A549 (cell line): ENCODE measurements around the gene PRDM1. TPM values are rescaled to one million over a fixed set of nuclear protein-coding genes. Genes with fewer than 3 reads are reported as not detected.
"Not testable (repeated sequence)": the region's sequence is repeated elsewhere in the genome, so short reads cannot be mapped to it uniquely, and the experiment has no call there.

Experiments
- ATAC-seq, 2 experiments: fragments of 200-7000 bp in 1 of 2; fragments of >200 bp in 1 of 2; cut with Nextera tagmentation in 1 of 2; cut with Tn5 transposase in 1 of 2; 3 replicates each; pipeline versions ENCODE4 v1.8.0 to v1.9.1; 2018 to 2020; ENCODE audit warnings: mild to moderate bottlenecking in 1 of 2, moderate library complexity in 1 of 2
- CTCF ChIA-PET: fragments of 300-600 bp; sonication (Branson Sonifier 250); formaldehyde crosslinking; extraction: SDS; loops from one replicate; lab custom pipeline; 2021; ENCODE audit warnings: antibody characterized with exemption, inconsistent platforms; lab: Yijun Ruan, JAX
- POLR2A ChIA-PET: fragments of 350-600 bp; formaldehyde crosslinking; extraction: SDS; loops from one replicate; lab custom pipeline; 2021; ENCODE audit warnings: antibody characterized with exemption, inconsistent platforms; lab: Yijun Ruan, JAX
- DNase-seq, 2 experiments: peaks; one replicate each; pipeline versions ENCODE4 v3.0.0 to v3.0.0-alpha.2; 2011 to 2016; ENCODE audit warnings: low read depth in 1 of 2, low spot score in 1 of 2
- FAIRE-seq: peaks from 2 replicates; lab custom pipeline; 2011; peaks lifted over from hg19 to GRCh38; lab: Jason Lieb, UNC
- H3K27ac ChIP-seq, 2 experiments: fragments of >200 bp; sonication (Bioruptor Twin); formaldehyde crosslinking; 3 replicates each; pipeline ENCODE4 v1.5.1; 2016 to 2017
- H3K4me1 ChIP-seq: fragments of >200 bp; sonication (Bioruptor Twin); formaldehyde crosslinking; 3 replicates; pipeline ENCODE4 v1.6.1; 2016
- H3K4me2 ChIP-seq: fragments of >200 bp; sonication (Bioruptor Twin); formaldehyde crosslinking; 3 replicates; pipeline ENCODE4 v1.6.1; 2016
- H3K4me3 ChIP-seq: fragments of >200 bp; sonication (Bioruptor Twin); formaldehyde crosslinking; 3 replicates; pipeline ENCODE4 v1.5.1; 2016
- H3K9me3 ChIP-seq: fragments of >200 bp; sonication (Bioruptor Twin); formaldehyde crosslinking; 3 replicates; pipeline ENCODE4 v1.6.1; 2016
- BHLHE40 ChIP-seq: IDR thresholded peaks from 2 replicates; pipeline ENCODE4 v1.6.1; 2012; ENCODE audit warnings: low read depth, low read length, inconsistent platforms
- CHD2 ChIP-seq: fragments of 150-350 bp; IDR thresholded peaks from 2 replicates; pipeline ENCODE4 v1.6.1; 2014; ENCODE audit warnings: low read length; ENCODE audit not compliant: partially characterized antibody
- EP300 ChIP-seq, 2 experiments: fragments of >200 bp; sonication (Bioruptor Twin); formaldehyde crosslinking; IDR thresholded peaks; 2 replicates in 1 of 2; 3 replicates in 1 of 2; pipeline ENCODE4 v1.6.1; 2016 to 2017
- FOXS1 ChIP-seq: fragments of 250-450 bp; sonication (Bioruptor Pico); IDR thresholded peaks from 2 replicates; pipeline ENCODE4 v1.5.0; 2020; ENCODE audit warnings: mild to moderate bottlenecking, moderate library complexity
- GATA3 ChIP-seq: IDR thresholded peaks from 2 replicates; pipeline ENCODE4 v1.6.1; 2012; ENCODE audit warnings: borderline replicate concordance
- HDAC2 ChIP-seq: fragments of 200-600 bp; sonication (generic); IDR thresholded peaks from 2 replicates; pipeline ENCODE4 v1.6.1; 2016
- HEYL ChIP-seq: fragments of 250-450 bp; sonication (Bioruptor Pico); IDR thresholded peaks from 2 replicates; pipeline ENCODE4 v1.8.0; 2021; ENCODE audit warnings: mild to moderate bottlenecking, moderate library complexity
- HOXB13 ChIP-seq: fragments of 250-450 bp; sonication (Bioruptor Pico); IDR thresholded peaks from 2 replicates; pipeline ENCODE4 v1.5.0; 2020; ENCODE audit warnings: low read depth, mild to moderate bottlenecking, moderate library complexity
- HOXB5 ChIP-seq: fragments of 250-450 bp; sonication (Bioruptor Pico); IDR thresholded peaks from 2 replicates; pipeline ENCODE4 v1.5.0; 2020; ENCODE audit warnings: mild to moderate bottlenecking, moderate library complexity
- JUNB ChIP-seq: fragments of >200 bp; sonication (Bioruptor Twin); formaldehyde crosslinking; IDR thresholded peaks from 2 replicates; pipeline ENCODE4 v1.6.1; 2016
- MAFK ChIP-seq: fragments of 450-650 bp; IDR thresholded peaks from 2 replicates; pipeline ENCODE4 v1.6.1; 2014; ENCODE audit not compliant: partially characterized antibody
- MAZ ChIP-seq: fragments of 150-350 bp; IDR thresholded peaks from 2 replicates; pipeline ENCODE4 v1.6.1; 2014; ENCODE audit warnings: antibody characterized with exemption, low read depth, low read length, borderline replicate concordance
- MYC ChIP-seq: IDR thresholded peaks from 2 replicates; pipeline ENCODE4 v1.6.1; 2012; ENCODE audit warnings: mild to moderate bottlenecking, inconsistent platforms, low read length, improper control_type of control experiment, borderline replicate concordance
- NFE2L2 ChIP-seq: fragments of 150-350 bp; conservative IDR thresholded peaks from 2 replicates; pipeline ENCODE4 v1.6.1; 2014; ENCODE audit warnings: low read length
- NR3C1 ChIP-seq: fragments of >200 bp; sonication (Bioruptor Twin); formaldehyde crosslinking; IDR thresholded peaks from 3 replicates; pipeline ENCODE4 v1.6.1; 2017
- POLR2A ChIP-seq: IDR thresholded peaks from 2 replicates; pipeline ENCODE4 v1.6.1; 2012; ENCODE audit warnings: mild to moderate bottlenecking, low read length
- POLR2AphosphoS2 ChIP-seq: conservative IDR thresholded peaks from 2 replicates; pipeline ENCODE4 v1.6.1; 2012; ENCODE audit warnings: low read length, improper control_type of control experiment, inconsistent platforms
- RAD21 ChIP-seq, 2 experiments: fragments of >200 bp in 1 of 2; sonication (Bioruptor Twin) in 1 of 2; formaldehyde crosslinking in 1 of 2; IDR thresholded peaks in 1 of 2; conservative IDR thresholded peaks in 1 of 2; 2 replicates in 1 of 2; 3 replicates in 1 of 2; pipeline ENCODE4 v1.6.1; 2012 to 2018; ENCODE audit warnings: inconsistent platforms in 1 of 2
- RNF2 ChIP-seq: fragments of 200-600 bp; sonication (generic); IDR thresholded peaks from 2 replicates; pipeline ENCODE4 v1.6.1; 2016; ENCODE audit warnings: low read depth, mild to moderate bottlenecking, antibody characterized with exemption, moderate library complexity, borderline replicate concordance
- SMC3 ChIP-seq: fragments of >200 bp; sonication (Bioruptor Twin); formaldehyde crosslinking; IDR thresholded peaks from 3 replicates; pipeline ENCODE4 v1.6.1; 2018; ENCODE audit warnings: inconsistent platforms
- SREBF2 ChIP-seq: fragments of 450-650 bp; IDR thresholded peaks from 2 replicates; pipeline ENCODE4 v1.6.1; 2014; ENCODE audit warnings: mild to moderate bottlenecking, moderate library complexity
- TP53 ChIP-seq: fragments of 250-450 bp; sonication (Bioruptor Pico); IDR thresholded peaks from 2 replicates; pipeline ENCODE4 v1.5.0; 2021; ENCODE audit warnings: mild to moderate bottlenecking, moderate library complexity
- ZC3H11A ChIP-seq: fragments of 450-650 bp; IDR thresholded peaks from 2 replicates; pipeline ENCODE4 v1.6.1; 2014; ENCODE audit warnings: antibody characterized with exemption, mild to moderate bottlenecking
- ZNF302 ChIP-seq: fragments of 250-450 bp; sonication (Bioruptor Pico); IDR thresholded peaks from 2 replicates; pipeline ENCODE4 v1.9.0; 2021; ENCODE audit warnings: inconsistent platforms, mild to moderate bottlenecking, moderate library complexity
- ZSCAN20 ChIP-seq: fragments of 250-450 bp; sonication (Bioruptor Pico); IDR thresholded peaks from 2 replicates; pipeline ENCODE4 v1.8.0; 2022; ENCODE audit warnings: mild to moderate bottlenecking, moderate library complexity
- WGBS: methylation state at CpG from one replicate; pipeline ENCODE4 v1.1.6; 2017; ENCODE audit errors: missing lambda C conversion rate; 5-methylcytosine and 5-hydroxymethylcytosine counted together
- polyA plus RNA-seq, 4 experiments: library from polyadenylated mRNA; depleted of rRNA in 3 of 4; stranded (reverse); fragments of >200 nt; fragmentation: RNase III in 1 of 4; extraction: RNeasy Plus Mini Kit Qiagen cat#74134 plus additional on column Dnase treatment in 1 of 4; gene quantifications; 2 replicates in 3 of 4; 3 replicates in 1 of 4; pipeline ENCODE4 v1.2.3, GENCODE V29; 2011 to 2017
- TF ChIP-seq, protein P1 (sequence below): fragments of >200 bp; sonication (Bioruptor Twin); formaldehyde crosslinking; IDR thresholded peaks from 2 replicates; pipeline ENCODE4 v1.6.1; 2016
- TF ChIP-seq, protein P2 (sequence below): IDR thresholded peaks from 2 replicates; pipeline ENCODE4 v1.6.1; 2012
- TF ChIP-seq, protein P3 (sequence below): fragments of 250-450 bp; sonication (Bioruptor Pico); IDR thresholded peaks from 2 replicates; pipeline ENCODE4 v1.5.0; 2021; ENCODE audit warnings: mild to moderate bottlenecking, moderate library complexity, borderline replicate concordance
- TF ChIP-seq, protein P4 (sequence below): fragments of 450-650 bp; IDR thresholded peaks from 2 replicates; pipeline ENCODE4 v1.6.1; 2014; ENCODE audit warnings: antibody characterized with exemption

The PRDM1 gene
- polyA plus RNA-seq, 2 of the 4 experiments (the other 2 are of a cell fraction), result 2.6 to 11.2 TPM

DNA sequence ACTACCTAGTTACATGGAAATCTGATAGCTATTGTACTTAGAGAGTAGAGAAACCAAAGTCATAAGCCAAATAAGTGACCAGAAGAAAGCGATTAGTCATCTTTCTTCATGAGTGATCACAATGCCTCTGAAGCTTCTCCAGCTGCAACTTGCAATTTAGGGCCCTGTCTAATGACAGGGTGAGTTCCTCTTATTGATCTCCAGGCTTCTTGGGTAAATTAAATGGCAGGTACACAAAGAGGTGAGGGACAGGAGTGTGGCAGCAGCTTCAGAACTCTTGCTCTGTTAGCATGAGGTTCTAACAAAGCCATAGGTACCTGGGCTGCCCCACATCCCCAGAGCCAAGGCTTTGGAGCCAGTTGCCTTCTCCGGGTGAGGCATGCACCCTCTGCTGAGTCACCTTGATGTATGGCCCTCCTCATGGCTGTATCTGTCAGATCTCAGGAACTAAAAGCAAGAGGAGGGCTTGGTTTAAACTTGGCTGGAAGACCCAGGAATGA, 60.8 kb downstream of the PRDM1 start:
- POLR2A ChIA-PET, result no interaction called here
- H3K4me2 ChIP-seq, result no peak overlapping the region
- H3K4me1 ChIP-seq, result peaks cover 5% of the 10 kb centered on the region; the same call in 1 of the 3 replicates
- no peak overlapping the region for H3K4me3 ChIP-seq
- FAIRE-seq (no peak), ATAC-seq (no peak), DNase-seq (no peak)
- CTCF ChIA-PET, result interaction anchor here (1.0 to 1.1 kb wide), 2 partner anchors 10 to 13 kb away, joined by 3 read pairs; no protein-coding TSS in a partner anchor
- no peak for TF ChIP-seq HOXB5 (CRISPR knock-in tag)
- no peak for TF ChIP-seq NR3C1
- TF ChIP-seq RAD21 (conservative IDR thresholded peaks at IDR 0.05 in 1 of 2, IDR thresholded peaks at IDR 0.05 in 1 of 2), result no peak
- TF ChIP-seq EP300 (IDR thresholded peaks at IDR 0.05), result no peak
- TF ChIP-seq MAFK, result no peak
- no peak for TF ChIP-seq FOXS1 (CRISPR knock-in tag)
- TF ChIP-seq, protein P1, sequence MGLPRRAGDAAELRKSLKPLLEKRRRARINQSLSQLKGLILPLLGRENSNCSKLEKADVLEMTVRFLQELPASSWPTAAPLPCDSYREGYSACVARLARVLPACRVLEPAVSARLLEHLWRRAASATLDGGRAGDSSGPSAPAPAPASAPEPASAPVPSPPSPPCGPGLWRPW, result no peak
- no peak for TF ChIP-seq TP53 (CRISPR knock-in tag)
- no peak for TF ChIP-seq BHLHE40
- TF ChIP-seq, protein P2, sequence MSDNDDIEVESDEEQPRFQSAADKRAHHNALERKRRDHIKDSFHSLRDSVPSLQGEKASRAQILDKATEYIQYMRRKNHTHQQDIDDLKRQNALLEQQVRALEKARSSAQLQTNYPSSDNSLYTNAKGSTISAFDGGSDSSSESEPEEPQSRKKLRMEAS, result no peak
- TF ChIP-seq RNF2, result no peak
- TF ChIP-seq SMC3, result no peak
- no peak for TF ChIP-seq POLR2A
- no peak for TF ChIP-seq CHD2
- TF ChIP-seq JUNB, result no peak
- peak overlapping the region in 1 of 2 experiments; percentile 35; a peak in 1 of 6 replicates for H3K27ac ChIP-seq
- no peaks in the 10 kb centered on the region for H3K9me3 ChIP-seq
- 93% methylated on average over 1 of the region's 2 CpGs for WGBS

DNA sequence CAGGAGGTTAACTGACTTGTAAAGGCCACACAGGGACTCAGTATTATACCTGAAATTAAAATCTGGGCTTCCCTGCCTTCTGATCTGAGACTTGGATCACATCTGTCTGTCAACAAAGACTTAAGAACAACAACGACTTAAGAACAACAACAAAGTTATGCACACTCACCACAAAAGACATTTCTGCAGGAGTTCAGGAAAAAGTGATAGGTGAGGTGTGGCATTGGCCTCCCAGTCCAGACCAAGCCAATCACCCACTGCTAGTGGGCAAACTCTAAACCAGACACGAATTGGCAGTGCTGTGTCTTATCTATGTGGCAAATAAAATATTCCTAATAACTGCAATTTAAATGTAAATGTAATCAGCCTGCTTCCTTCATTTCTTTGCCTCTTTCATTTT, 61.3 kb downstream of the PRDM1 start:
- no peak for TF ChIP-seq ZSCAN20 (CRISPR knock-in tag)
- TF ChIP-seq SMC3, result no peak
- TF ChIP-seq, protein P3, sequence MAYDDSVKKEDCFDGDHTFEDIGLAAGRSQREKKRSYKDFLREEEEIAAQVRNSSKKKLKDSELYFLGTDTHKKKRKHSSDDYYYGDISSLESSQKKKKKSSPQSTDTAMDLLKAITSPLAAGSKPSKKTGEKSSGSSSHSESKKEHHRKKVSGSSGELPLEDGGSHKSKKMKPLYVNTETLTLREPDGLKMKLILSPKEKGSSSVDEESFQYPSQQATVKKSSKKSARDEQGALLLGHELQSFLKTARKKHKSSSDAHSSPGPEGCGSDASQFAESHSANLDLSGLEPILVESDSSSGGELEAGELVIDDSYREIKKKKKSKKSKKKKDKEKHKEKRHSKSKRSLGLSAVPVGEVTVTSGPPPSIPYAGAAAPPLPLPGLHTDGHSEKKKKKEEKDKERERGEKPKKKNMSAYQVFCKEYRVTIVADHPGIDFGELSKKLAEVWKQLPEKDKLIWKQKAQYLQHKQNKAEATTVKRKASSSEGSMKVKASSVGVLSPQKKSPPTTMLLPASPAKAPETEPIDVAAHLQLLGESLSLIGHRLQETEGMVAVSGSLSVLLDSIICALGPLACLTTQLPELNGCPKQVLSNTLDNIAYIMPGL (CRISPR knock-in tag), result no peak
- no peak for TF ChIP-seq ZNF302
- no peak for TF ChIP-seq HEYL (CRISPR knock-in tag)
- peaks cover 5% of the 10 kb centered on the region; the same call in 1 of the 3 replicates for H3K4me1 ChIP-seq
- no peak overlapping the region for H3K27ac ChIP-seq
- WGBS, result 37% methylated on average over 1 of the region's 2 CpGs
- no peak overlapping the region for H3K4me2 ChIP-seq
- POLR2A ChIA-PET, result no interaction called here
- ATAC-seq (no peak), FAIRE-seq (no peak), DNase-seq (no peak)
- no peaks in the 10 kb centered on the region for H3K9me3 ChIP-seq
- CTCF ChIA-PET, result interaction anchor here (1.1 kb wide), 1 partner anchor 13 kb away, joined by 3 read pairs; no protein-coding TSS in a partner anchor
- no peak overlapping the region for H3K4me3 ChIP-seq

DNA sequence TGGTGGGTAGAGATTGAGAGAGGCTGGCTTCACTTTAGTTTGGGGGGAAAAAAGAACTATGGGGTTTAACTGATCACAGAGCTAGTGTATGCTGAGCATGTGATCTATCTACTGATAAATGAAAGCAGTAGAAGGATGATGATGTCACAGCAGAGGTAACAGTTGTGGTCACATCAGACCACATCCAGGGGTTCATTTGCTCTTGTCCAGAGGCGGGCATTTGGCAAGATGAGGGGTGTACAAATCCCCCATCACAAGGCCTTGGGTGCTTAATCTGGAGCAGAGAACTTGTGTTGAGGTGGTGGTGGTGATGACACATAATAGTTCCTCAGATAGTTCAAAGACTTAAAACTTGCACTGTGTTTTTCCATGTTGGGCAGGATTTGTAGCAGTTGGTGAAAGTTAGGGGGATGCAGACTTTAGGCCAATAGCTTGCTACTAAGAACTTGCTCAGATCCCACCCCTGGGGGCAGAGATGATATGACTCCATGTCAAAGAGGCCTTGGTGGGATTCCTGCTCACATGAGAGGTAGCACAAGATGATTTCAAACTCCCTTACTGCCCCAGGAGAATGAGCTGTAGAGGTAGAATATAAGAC, 63.4 kb downstream of the PRDM1 start:
- CTCF ChIA-PET, result no interaction called here
- Histone ChIP-seq H3K27ac (no peak overlapping the region), H3K4me1 (peaks cover 5% of the 10 kb centered on the region; the same call in 1 of the 3 replicates), H3K9me3 (no peaks in the 10 kb centered on the region)
- ATAC-seq (no peak), DNase-seq (no peak)
- POLR2A ChIA-PET, result no interaction called here
- WGBS, result 65% methylated on average over 1 of the region's 1 CpG
- TF ChIP-seq CHD2, result no peak
- no peak for TF ChIP-seq GATA3
- TF ChIP-seq, protein P4, sequence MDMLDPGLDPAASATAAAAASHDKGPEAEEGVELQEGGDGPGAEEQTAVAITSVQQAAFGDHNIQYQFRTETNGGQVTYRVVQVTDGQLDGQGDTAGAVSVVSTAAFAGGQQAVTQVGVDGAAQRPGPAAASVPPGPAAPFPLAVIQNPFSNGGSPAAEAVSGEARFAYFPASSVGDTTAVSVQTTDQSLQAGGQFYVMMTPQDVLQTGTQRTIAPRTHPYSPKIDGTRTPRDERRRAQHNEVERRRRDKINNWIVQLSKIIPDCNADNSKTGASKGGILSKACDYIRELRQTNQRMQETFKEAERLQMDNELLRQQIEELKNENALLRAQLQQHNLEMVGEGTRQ, result no peak
- TF ChIP-seq FOXS1 (CRISPR knock-in tag), result no peak
- TF ChIP-seq HDAC2, result no peak
- TF ChIP-seq HOXB13, result no peak
- TF ChIP-seq MYC, result no peak
- TF ChIP-seq BHLHE40, result no peak
- no peak for TF ChIP-seq ZC3H11A
- no peak for TF ChIP-seq NFE2L2
- no peak for TF ChIP-seq POLR2A
- no peak for TF ChIP-seq MAZ
- TF ChIP-seq POLR2AphosphoS2, result no peak
- TF ChIP-seq SREBF2, result no peak
- TF ChIP-seq, all 56 proteins: peak for 0
- Histone ChIP-seq H3K4me2 (no peak overlapping the region), H3K4me3 (no peak overlapping the region)
- no peak for FAIRE-seq

DNA sequence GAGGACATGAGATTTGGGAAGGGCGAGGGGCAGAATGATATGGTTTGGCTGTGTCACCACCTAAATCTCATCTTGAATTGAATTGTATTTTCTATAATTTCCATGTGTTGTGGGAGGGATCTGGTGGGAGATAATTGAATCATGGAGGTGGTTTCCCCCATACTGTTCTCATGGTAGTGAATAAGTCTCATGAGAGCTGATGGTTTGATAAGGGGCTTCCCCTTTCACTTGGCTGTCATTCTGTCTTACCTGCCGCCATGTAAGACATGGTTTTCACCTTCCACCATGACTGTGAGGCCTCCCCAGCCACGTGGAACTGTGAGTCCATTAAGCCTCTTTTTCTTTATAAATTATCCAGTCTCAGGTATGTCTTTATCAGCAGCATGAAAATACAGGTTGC, 66.3 kb downstream of the PRDM1 start:
- H3K4me3 ChIP-seq, H3K27ac ChIP-seq, H3K4me2 ChIP-seq, FAIRE-seq, H3K4me1 ChIP-seq, POLR2A ChIA-PET, DNase-seq, CTCF ChIA-PET, H3K9me3 ChIP-seq, ATAC-seq: not testable (repeated sequence)
- 64% methylated on average over 3 of the region's 3 CpGs for WGBS
